WTC11 (cell line): ENCODE measurements around the gene EBP. TPM values are rescaled to one million over a fixed set of nuclear protein-coding genes. Genes with fewer than 3 reads are reported as not detected.

Experiments
- ATAC-seq: fragments of 200-7000 bp; cut with Tn5 transposase; 2 replicates; pipeline ENCODE4 v1.10.0; 2021; ENCODE audit warnings: mild to moderate bottlenecking, moderate library complexity
- CTCF ChIA-PET: fragments of 300-600 bp; sonication (Branson Sonifier 250); formaldehyde crosslinking; loops from one replicate; lab custom pipeline; 2021; ENCODE audit warnings: antibody characterized with exemption; lab: Charles Lee
- POLR2A ChIA-PET: fragments of 350-600 bp; sonication (Branson Sonifier 250); formaldehyde crosslinking; loops from one replicate; lab custom pipeline; 2021; ENCODE audit warnings: antibody characterized with exemption; lab: Charles Lee
- DNase-seq: peaks from one replicate; pipeline ENCODE4 v3.0.0; 2021; ENCODE audit warnings: low spot score
- H3K27ac Mint-ChIP-seq: 2 replicates; pipeline ENCODE4 v1.8.0; 2021; ENCODE audit warnings: mixed read lengths
- H3K27me3 Mint-ChIP-seq: 2 replicates; pipeline ENCODE4 v1.8.0; 2021; ENCODE audit warnings: low read depth, mild to moderate bottlenecking, moderate library complexity, mixed read lengths
- H3K36me3 Mint-ChIP-seq: 2 replicates; pipeline ENCODE4 v1.8.0; 2021; ENCODE audit warnings: mixed read lengths
- H3K4me1 Mint-ChIP-seq: 2 replicates; pipeline ENCODE4 v1.8.0; 2022; ENCODE audit warnings: mixed read lengths
- H3K4me3 Mint-ChIP-seq: 2 replicates; pipeline ENCODE4 v1.8.0; 2021; ENCODE audit warnings: mild to moderate bottlenecking, moderate library complexity, mixed read lengths
- H3K9me3 Mint-ChIP-seq: 2 replicates; pipeline ENCODE4 v1.8.0; 2021; ENCODE audit warnings: mixed read lengths
- FOXJ3 ChIP-seq: sonication (generic); formaldehyde crosslinking; IDR thresholded peaks from 2 replicates; pipeline ENCODE4 v1.9.0; 2021; ENCODE audit warnings: missing genetic modification reagents, mild to moderate bottlenecking, borderline replicate concordance
- FOXP1 ChIP-seq: sonication (generic); formaldehyde crosslinking; IDR thresholded peaks from 2 replicates; pipeline ENCODE4 v1.8.0; 2022; ENCODE audit warnings: missing genetic modification reagents, mild to moderate bottlenecking, moderate library complexity, borderline replicate concordance
- GABPB1 ChIP-seq: sonication (generic); formaldehyde crosslinking; IDR thresholded peaks from 2 replicates; pipeline ENCODE4 v1.8.1; 2023; ENCODE audit warnings: mild to moderate bottlenecking, missing genetic modification reagents
- IRF2 ChIP-seq: sonication (generic); formaldehyde crosslinking; IDR thresholded peaks from 2 replicates; pipeline ENCODE4 v1.8.0; 2022; ENCODE audit warnings: low read depth, missing genetic modification reagents, borderline replicate concordance
- JAZF1 ChIP-seq: fragments of 250-450 bp; sonication (Bioruptor Pico); IDR thresholded peaks from 2 replicates; pipeline ENCODE4 v1.9.0; 2021; ENCODE audit warnings: moderate library complexity, mild to moderate bottlenecking, inconsistent platforms
- MYBL2 ChIP-seq: sonication (generic); formaldehyde crosslinking; IDR thresholded peaks from 2 replicates; pipeline ENCODE4 v1.8.1; 2023; ENCODE audit warnings: mild to moderate bottlenecking, moderate library complexity, missing genetic modification reagents
- NFE2L1 ChIP-seq: sonication (generic); formaldehyde crosslinking; IDR thresholded peaks from 2 replicates; pipeline ENCODE4 v1.8.1; 2023; ENCODE audit warnings: missing genetic modification reagents
- NR2C2 ChIP-seq: sonication (generic); formaldehyde crosslinking; IDR thresholded peaks from 2 replicates; pipeline ENCODE4 v1.8.0; 2022; ENCODE audit warnings: mild to moderate bottlenecking, missing genetic modification reagents
- NR3C1 ChIP-seq: sonication (generic); formaldehyde crosslinking; conservative IDR thresholded peaks from 2 replicates; pipeline ENCODE4 v1.8.1; 2023; ENCODE audit warnings: low read depth, mild to moderate bottlenecking, missing genetic modification reagents
- OVOL2 ChIP-seq: fragments of 250-450 bp; sonication (Bioruptor Pico); IDR thresholded peaks from 2 replicates; pipeline ENCODE4 v1.9.0; 2021; ENCODE audit warnings: mild to moderate bottlenecking, borderline replicate concordance
- RELA ChIP-seq: sonication (generic); formaldehyde crosslinking; IDR thresholded peaks from 2 replicates; pipeline ENCODE4 v1.8.1; 2022; ENCODE audit warnings: missing genetic modification reagents, mild to moderate bottlenecking, borderline replicate concordance
- RORB ChIP-seq: fragments of 250-450 bp; sonication (Bioruptor Pico); IDR thresholded peaks from 2 replicates; pipeline ENCODE4 v1.9.0; 2021; ENCODE audit warnings: mild to moderate bottlenecking
- SMAD4 ChIP-seq: sonication (generic); formaldehyde crosslinking; IDR thresholded peaks from 2 replicates; pipeline ENCODE4 v1.8.0; 2022; ENCODE audit warnings: mild to moderate bottlenecking, missing genetic modification reagents
- TEAD1 ChIP-seq: sonication (generic); formaldehyde crosslinking; IDR thresholded peaks from 2 replicates; pipeline ENCODE4 v1.8.0; 2022; ENCODE audit warnings: mild to moderate bottlenecking, missing genetic modification reagents
- TP53 ChIP-seq: sonication (generic); formaldehyde crosslinking; IDR thresholded peaks from 2 replicates; pipeline ENCODE4 v1.8.1; 2023; ENCODE audit warnings: mild to moderate bottlenecking, missing genetic modification reagents
- ZNF317 ChIP-seq: sonication (generic); formaldehyde crosslinking; IDR thresholded peaks from 2 replicates; pipeline ENCODE4 v1.8.1; 2023; ENCODE audit warnings: low read depth, mild to moderate bottlenecking, moderate library complexity, missing genetic modification reagents, borderline replicate concordance
- total RNA-seq: library from RNA; stranded (reverse); gene quantifications from 3 replicates; pipeline ENCODE4 v1.2.3, GENCODE V29; 2021
- TF ChIP-seq, protein P1 (sequence below): sonication (generic); formaldehyde crosslinking; IDR thresholded peaks from 2 replicates; pipeline ENCODE4 v1.8.1; 2023; ENCODE audit warnings: mild to moderate bottlenecking, missing genetic modification reagents
- TF ChIP-seq, protein P2 (sequence below): sonication (generic); formaldehyde crosslinking; IDR thresholded peaks from 2 replicates; pipeline ENCODE4 v1.8.1; 2022; ENCODE audit warnings: low read depth, mild to moderate bottlenecking, moderate library complexity, missing genetic modification reagents, borderline replicate concordance
- TF ChIP-seq, protein P3 (sequence below): sonication (generic); formaldehyde crosslinking; IDR thresholded peaks from 2 replicates; pipeline ENCODE4 v1.8.1; 2023; ENCODE audit warnings: mild to moderate bottlenecking, missing genetic modification reagents, moderate library complexity
- TF ChIP-seq, protein P4 (sequence below): sonication (generic); formaldehyde crosslinking; IDR thresholded peaks from 2 replicates; pipeline ENCODE4 v1.8.1; 2022; ENCODE audit warnings: mild to moderate bottlenecking, missing genetic modification reagents, moderate library complexity, borderline replicate concordance
- TF ChIP-seq, protein P5 (sequence below): sonication (generic); formaldehyde crosslinking; IDR thresholded peaks from 2 replicates; pipeline ENCODE4 v1.8.0; 2023; ENCODE audit warnings: missing genetic modification reagents, mild to moderate bottlenecking, borderline replicate concordance
- TF ChIP-seq, protein P6 (sequence below): fragments of 250-450 bp; sonication (Bioruptor Pico); IDR thresholded peaks from 2 replicates; pipeline ENCODE4 v2.1.2; 2022; ENCODE audit warnings: mild to moderate bottlenecking, moderate library complexity
- TF ChIP-seq, protein P7 (sequence below): sonication (generic); formaldehyde crosslinking; IDR thresholded peaks from 2 replicates; pipeline ENCODE4 v1.8.0; 2022; ENCODE audit warnings: mild to moderate bottlenecking, missing genetic modification reagents

EBP gene
- total RNA-seq, 1 experiment from 2014 or later = 129 TPM

DNA sequence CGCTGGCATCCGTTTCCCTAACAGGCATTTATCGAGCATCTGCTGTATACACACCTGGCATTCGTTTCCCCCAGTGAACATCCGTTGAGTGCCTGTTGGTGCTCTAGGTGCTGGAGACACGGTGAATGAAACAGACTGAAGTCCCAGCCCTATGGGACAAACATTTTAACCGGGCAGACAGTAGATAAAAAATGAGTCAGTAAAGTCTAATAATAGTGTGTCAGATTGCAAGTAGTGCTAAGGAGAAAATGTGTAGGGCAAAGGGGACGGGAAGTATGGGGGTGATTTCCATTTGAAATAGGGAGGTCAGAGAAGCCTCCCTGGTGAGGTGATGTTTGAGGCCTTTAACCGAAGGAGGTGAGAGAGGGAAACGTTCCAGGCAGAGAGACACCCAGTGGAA lies 5.3 kb upstream of the EBP start:
- ChIA-PET CTCF (no interaction called here), POLR2A (no interaction called here)
- TF ChIP-seq FOXJ3 (CRISPR knock-in tag) (no peak), NR2C2 (CRISPR knock-in tag) (no peak), IRF2 (CRISPR knock-in tag) (no peak), TP53 (no peak), MYBL2 (CRISPR knock-in tag) (no peak), GABPB1 (CRISPR knock-in tag) (no peak), TEAD1 (CRISPR knock-in tag) (no peak), JAZF1 (CRISPR knock-in tag) (no peak), NR3C1 (CRISPR knock-in tag) (no peak), SMAD4 (CRISPR knock-in tag) (no peak), RELA (CRISPR knock-in tag) (no peak)
- TF ChIP-seq, protein P1, sequence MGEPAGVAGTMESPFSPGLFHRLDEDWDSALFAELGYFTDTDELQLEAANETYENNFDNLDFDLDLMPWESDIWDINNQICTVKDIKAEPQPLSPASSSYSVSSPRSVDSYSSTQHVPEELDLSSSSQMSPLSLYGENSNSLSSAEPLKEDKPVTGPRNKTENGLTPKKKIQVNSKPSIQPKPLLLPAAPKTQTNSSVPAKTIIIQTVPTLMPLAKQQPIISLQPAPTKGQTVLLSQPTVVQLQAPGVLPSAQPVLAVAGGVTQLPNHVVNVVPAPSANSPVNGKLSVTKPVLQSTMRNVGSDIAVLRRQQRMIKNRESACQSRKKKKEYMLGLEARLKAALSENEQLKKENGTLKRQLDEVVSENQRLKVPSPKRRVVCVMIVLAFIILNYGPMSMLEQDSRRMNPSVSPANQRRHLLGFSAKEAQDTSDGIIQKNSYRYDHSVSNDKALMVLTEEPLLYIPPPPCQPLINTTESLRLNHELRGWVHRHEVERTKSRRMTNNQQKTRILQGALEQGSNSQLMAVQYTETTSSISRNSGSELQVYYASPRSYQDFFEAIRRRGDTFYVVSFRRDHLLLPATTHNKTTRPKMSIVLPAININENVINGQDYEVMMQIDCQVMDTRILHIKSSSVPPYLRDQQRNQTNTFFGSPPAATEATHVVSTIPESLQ (CRISPR knock-in tag) = no peak
- TF ChIP-seq, protein P2, sequence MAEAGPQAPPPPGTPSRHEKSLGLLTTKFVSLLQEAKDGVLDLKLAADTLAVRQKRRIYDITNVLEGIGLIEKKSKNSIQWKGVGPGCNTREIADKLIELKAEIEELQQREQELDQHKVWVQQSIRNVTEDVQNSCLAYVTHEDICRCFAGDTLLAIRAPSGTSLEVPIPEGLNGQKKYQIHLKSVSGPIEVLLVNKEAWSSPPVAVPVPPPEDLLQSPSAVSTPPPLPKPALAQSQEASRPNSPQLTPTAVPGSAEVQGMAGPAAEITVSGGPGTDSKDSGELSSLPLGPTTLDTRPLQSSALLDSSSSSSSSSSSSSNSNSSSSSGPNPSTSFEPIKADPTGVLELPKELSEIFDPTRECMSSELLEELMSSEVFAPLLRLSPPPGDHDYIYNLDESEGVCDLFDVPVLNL (CRISPR knock-in tag) = no peak
- TF ChIP-seq, protein P3, sequence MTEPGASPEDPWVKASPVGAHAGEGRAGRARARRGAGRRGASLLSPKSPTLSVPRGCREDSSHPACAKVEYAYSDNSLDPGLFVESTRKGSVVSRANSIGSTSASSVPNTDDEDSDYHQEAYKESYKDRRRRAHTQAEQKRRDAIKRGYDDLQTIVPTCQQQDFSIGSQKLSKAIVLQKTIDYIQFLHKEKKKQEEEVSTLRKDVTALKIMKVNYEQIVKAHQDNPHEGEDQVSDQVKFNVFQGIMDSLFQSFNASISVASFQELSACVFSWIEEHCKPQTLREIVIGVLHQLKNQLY (CRISPR knock-in tag) = no peak
- ATAC-seq = no peak
- no peak for DNase-seq
- Mint-ChIP-seq H3K27me3 (no peaks in the 10 kb centered on the region), H3K4me1 (peaks cover 7% of the 10 kb centered on the region), H3K27ac (no peak overlapping the region), H3K36me3 (peaks cover 3% of the 10 kb centered on the region; the same call in 1 of the 2 replicates), H3K4me3 (no peak overlapping the region), H3K9me3 (no peaks in the 10 kb centered on the region)

DNA sequence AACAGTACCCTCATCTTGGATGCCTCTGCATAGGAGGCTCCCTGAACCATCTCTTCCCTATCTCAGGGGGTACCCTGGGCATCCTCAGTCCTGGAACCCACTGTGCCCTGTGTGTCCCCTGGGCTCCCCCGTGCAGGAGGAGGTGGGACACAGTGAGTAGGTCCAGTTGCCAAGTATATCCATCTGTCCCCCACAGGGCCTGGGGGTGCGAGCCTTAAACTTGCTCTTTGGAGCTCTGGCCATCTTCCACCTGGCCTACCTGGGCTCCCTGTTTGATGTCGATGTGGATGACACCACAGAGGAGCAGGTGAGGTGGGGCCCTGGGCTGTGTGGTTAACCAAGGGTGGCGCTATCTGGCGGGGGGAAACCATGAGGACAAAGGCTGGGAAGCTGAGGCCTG lies 4.6 kb upstream of the EBP start:
- DNase-seq (no peak), ATAC-seq (no peak)
- H3K36me3 Mint-ChIP-seq = peaks cover 3% of the 10 kb centered on the region; the same call in 1 of the 2 replicates
- H3K4me1 Mint-ChIP-seq = peaks cover 7% of the 10 kb centered on the region
- no peaks in the 10 kb centered on the region for H3K27me3 Mint-ChIP-seq
- H3K4me3 Mint-ChIP-seq = no peak overlapping the region
- ChIA-PET CTCF (no interaction called here), POLR2A (no interaction called here)
- H3K27ac Mint-ChIP-seq = no peak overlapping the region
- no peaks in the 10 kb centered on the region for H3K9me3 Mint-ChIP-seq
- TF ChIP-seq FOXP1 (CRISPR knock-in tag) = no peak
- TF ChIP-seq, protein P4, sequence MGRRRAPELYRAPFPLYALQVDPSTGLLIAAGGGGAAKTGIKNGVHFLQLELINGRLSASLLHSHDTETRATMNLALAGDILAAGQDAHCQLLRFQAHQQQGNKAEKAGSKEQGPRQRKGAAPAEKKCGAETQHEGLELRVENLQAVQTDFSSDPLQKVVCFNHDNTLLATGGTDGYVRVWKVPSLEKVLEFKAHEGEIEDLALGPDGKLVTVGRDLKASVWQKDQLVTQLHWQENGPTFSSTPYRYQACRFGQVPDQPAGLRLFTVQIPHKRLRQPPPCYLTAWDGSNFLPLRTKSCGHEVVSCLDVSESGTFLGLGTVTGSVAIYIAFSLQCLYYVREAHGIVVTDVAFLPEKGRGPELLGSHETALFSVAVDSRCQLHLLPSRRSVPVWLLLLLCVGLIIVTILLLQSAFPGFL = no peak
- TF ChIP-seq IRF2 (CRISPR knock-in tag) = no peak
- TF ChIP-seq NFE2L1 (CRISPR knock-in tag) = no peak
- TF ChIP-seq, protein P5, sequence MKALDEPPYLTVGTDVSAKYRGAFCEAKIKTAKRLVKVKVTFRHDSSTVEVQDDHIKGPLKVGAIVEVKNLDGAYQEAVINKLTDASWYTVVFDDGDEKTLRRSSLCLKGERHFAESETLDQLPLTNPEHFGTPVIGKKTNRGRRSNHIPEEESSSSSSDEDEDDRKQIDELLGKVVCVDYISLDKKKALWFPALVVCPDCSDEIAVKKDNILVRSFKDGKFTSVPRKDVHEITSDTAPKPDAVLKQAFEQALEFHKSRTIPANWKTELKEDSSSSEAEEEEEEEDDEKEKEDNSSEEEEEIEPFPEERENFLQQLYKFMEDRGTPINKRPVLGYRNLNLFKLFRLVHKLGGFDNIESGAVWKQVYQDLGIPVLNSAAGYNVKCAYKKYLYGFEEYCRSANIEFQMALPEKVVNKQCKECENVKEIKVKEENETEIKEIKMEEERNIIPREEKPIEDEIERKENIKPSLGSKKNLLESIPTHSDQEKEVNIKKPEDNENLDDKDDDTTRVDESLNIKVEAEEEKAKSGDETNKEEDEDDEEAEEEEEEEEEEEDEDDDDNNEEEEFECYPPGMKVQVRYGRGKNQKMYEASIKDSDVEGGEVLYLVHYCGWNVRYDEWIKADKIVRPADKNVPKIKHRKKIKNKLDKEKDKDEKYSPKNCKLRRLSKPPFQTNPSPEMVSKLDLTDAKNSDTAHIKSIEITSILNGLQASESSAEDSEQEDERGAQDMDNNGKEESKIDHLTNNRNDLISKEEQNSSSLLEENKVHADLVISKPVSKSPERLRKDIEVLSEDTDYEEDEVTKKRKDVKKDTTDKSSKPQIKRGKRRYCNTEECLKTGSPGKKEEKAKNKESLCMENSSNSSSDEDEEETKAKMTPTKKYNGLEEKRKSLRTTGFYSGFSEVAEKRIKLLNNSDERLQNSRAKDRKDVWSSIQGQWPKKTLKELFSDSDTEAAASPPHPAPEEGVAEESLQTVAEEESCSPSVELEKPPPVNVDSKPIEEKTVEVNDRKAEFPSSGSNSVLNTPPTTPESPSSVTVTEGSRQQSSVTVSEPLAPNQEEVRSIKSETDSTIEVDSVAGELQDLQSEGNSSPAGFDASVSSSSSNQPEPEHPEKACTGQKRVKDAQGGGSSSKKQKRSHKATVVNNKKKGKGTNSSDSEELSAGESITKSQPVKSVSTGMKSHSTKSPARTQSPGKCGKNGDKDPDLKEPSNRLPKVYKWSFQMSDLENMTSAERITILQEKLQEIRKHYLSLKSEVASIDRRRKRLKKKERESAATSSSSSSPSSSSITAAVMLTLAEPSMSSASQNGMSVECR (CRISPR knock-in tag) = no peak
- TF ChIP-seq, protein P6, sequence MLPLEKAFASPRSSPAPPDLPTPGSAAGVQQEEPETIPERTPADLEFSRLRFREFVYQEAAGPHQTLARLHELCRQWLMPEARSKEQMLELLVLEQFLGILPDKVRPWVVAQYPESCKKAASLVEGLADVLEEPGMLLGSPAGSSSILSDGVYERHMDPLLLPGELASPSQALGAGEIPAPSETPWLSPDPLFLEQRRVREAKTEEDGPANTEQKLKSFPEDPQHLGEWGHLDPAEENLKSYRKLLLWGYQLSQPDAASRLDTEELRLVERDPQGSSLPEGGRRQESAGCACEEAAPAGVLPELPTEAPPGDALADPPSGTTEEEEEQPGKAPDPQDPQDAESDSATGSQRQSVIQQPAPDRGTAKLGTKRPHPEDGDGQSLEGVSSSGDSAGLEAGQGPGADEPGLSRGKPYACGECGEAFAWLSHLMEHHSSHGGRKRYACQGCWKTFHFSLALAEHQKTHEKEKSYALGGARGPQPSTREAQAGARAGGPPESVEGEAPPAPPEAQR (CRISPR knock-in tag) = no peak
- TF ChIP-seq, protein P2 (CRISPR knock-in tag) = no peak
- TF ChIP-seq OVOL2 (CRISPR knock-in tag) = no peak
- TF ChIP-seq, protein P7, sequence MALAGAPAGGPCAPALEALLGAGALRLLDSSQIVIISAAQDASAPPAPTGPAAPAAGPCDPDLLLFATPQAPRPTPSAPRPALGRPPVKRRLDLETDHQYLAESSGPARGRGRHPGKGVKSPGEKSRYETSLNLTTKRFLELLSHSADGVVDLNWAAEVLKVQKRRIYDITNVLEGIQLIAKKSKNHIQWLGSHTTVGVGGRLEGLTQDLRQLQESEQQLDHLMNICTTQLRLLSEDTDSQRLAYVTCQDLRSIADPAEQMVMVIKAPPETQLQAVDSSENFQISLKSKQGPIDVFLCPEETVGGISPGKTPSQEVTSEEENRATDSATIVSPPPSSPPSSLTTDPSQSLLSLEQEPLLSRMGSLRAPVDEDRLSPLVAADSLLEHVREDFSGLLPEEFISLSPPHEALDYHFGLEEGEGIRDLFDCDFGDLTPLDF (CRISPR knock-in tag) = no peak
- no peak for TF ChIP-seq RORB
- TF ChIP-seq ZNF317 (CRISPR knock-in tag) = no peak
